NCI-H2107 treated with DMSO at 0.1 percent for 48 hours (cell line): ENCODE results near the gene DDX3Y.
A peak's percentile ranks its signal among the peaks of the same experiment; 100 is the strongest.

Source experiments
- DNase-seq: peaks from one replicate; lab custom pipeline; 2025; ENCODE audit not compliant: unreplicated experiment; lab: John Stamatoyannopoulos, UW

Gene DDX3Y

GRCh38 chrY:12904618-12905516 is at the start of gene DDX3Y:
Gene DDX3Y (plus strand): TSS chrY:12904868. CDS start chrY:12904937, 69 bp downstream.
- DNase-seq: peak; percentile 68

- DNase-seq: no peak
Observed at GRCh38 chrY:12855791-12856275, 48.8 kb upstream of the DDX3Y start.

GRCh38 chrY:12867960-12868359 is 36.7 kb upstream of the DDX3Y start:
- DNase-seq: no peak

- no peak for DNase-seq
Observed at GRCh38 chrY:12896973-12897372, 7.7 kb upstream of the DDX3Y start.

- DNase-seq: no peak
Observed at GRCh38 chrY:12898604-12899003, 6.1 kb upstream of the DDX3Y start.

- peak; percentile 1 for DNase-seq
Observed at GRCh38 chrY:12905517-12905872, 827 bp downstream of the DDX3Y start.

- no peak for DNase-seq
Observed at GRCh38 chrY:12905895-12906294, 1.2 kb downstream of the DDX3Y start.

GRCh38 chrY:12913541-12913940 is 8.9 kb downstream of the DDX3Y start:
- no peak for DNase-seq

- DNase-seq: no peak
Observed at GRCh38 chrY:12928043-12928442, 23.4 kb downstream of the DDX3Y start.

- DNase-seq: no peak
Observed at GRCh38 chrY:12941725-12942687, 37.3 kb downstream of the DDX3Y start.
